ENCODE measurements around the gene ZSCAN2.
"Not testable (repeated sequence)": the region's sequence is repeated elsewhere in the genome, so short reads cannot be mapped to it uniquely, and the experiment has no call there.

The ZSCAN2 gene

GRCh38 chr15:84575493-84575892 lies 25.3 kb upstream of the ZSCAN2 start:
- intact Hi-C loops (cut with DNase I; ENCODE audit: low total_unique reads) = no loop called here
- Histone ChIP-seq H3K4me3 (no peak overlapping the region), H3K4me1 (no peaks in the 10 kb centered on the region), H3K9me3 (no peaks in the 10 kb centered on the region), H3K27ac (no peak overlapping the region), H3K27me3 (no peaks in the 10 kb centered on the region), H3K36me3 (no peaks in the 10 kb centered on the region)
- TF ChIP-seq CTCF (IDR thresholded peaks at IDR 0.05) = no peak
- no peak for DNase-seq

- H3K36me3 ChIP-seq; intact Hi-C loops (cut with DNase I; ENCODE audit: low total_unique reads); H3K4me3 ChIP-seq; DNase-seq; H3K4me1 ChIP-seq; H3K27me3 ChIP-seq; H3K27ac ChIP-seq; H3K9me3 ChIP-seq: not testable (repeated sequence)
Measured at GRCh38 chr15:84577891-84578290, 22.9 kb upstream of the ZSCAN2 start.

GRCh38 chr15:84579261-84579721 lies 21.5 kb upstream of the ZSCAN2 start:
- H3K4me3 ChIP-seq; H3K36me3 ChIP-seq; H3K27me3 ChIP-seq; H3K9me3 ChIP-seq; H3K4me1 ChIP-seq; intact Hi-C loops (cut with DNase I; ENCODE audit: low total_unique reads); H3K27ac ChIP-seq; DNase-seq: not testable (repeated sequence)

GRCh38 chr15:84581676-84582428 lies 19.0 kb upstream of the ZSCAN2 start:
- DNase-seq, H3K27ac ChIP-seq, H3K36me3 ChIP-seq, H3K4me1 ChIP-seq, H3K27me3 ChIP-seq, H3K9me3 ChIP-seq, H3K4me3 ChIP-seq: not testable (repeated sequence)
- intact Hi-C loops (cut with DNase I; ENCODE audit: low total_unique reads) = loop anchor here (10.0 kb wide), 2 partner anchors 233 to 353 kb away; partner anchors contain the start of gene ALPK3

GRCh38 chr15:84582583-84583157 lies 18.1 kb upstream of the ZSCAN2 start:
- Histone ChIP-seq H3K4me3 (no peak overlapping the region), H3K9me3 (no peaks in the 10 kb centered on the region), H3K4me1 (peaks cover 0 to 1% (median under 1%) of the 10 kb centered on the region in 4 donors), H3K27me3 (no peaks in the 10 kb centered on the region), H3K27ac (no peak overlapping the region), H3K36me3 (no peaks in the 10 kb centered on the region)
- intact Hi-C loops (cut with DNase I; ENCODE audit: low total_unique reads) = loop anchor here (10.0 kb wide), 2 partner anchors 232 to 352 kb away; partner anchors contain the start of gene ALPK3
- no peak for DNase-seq
- no peak for TF ChIP-seq CTCF (IDR thresholded peaks at IDR 0.05)

GRCh38 chr15:84583921-84584320 lies 16.9 kb upstream of the ZSCAN2 start:
- H3K9me3 ChIP-seq, H3K4me3 ChIP-seq, H3K4me1 ChIP-seq, H3K27ac ChIP-seq, DNase-seq, H3K36me3 ChIP-seq, H3K27me3 ChIP-seq: not testable (repeated sequence)
- intact Hi-C loops (cut with DNase I; ENCODE audit: low total_unique reads) = loop anchor here (10.0 kb wide), 2 partner anchors 231 to 351 kb away; partner anchors contain the start of gene ALPK3

GRCh38 chr15:84586696-84587095 lies 14.1 kb upstream of the ZSCAN2 start:
- Histone ChIP-seq H3K4me1 (peaks cover 0 to 9% (median 7%) of the 10 kb centered on the region in 4 donors), H3K36me3 (no peaks in the 10 kb centered on the region), H3K27ac (no peak overlapping the region), H3K4me3 (no peak overlapping the region), H3K27me3 (no peaks in the 10 kb centered on the region), H3K9me3 (no peaks in the 10 kb centered on the region)
- intact Hi-C loops (cut with DNase I; ENCODE audit: low total_unique reads) = loop anchor here (10.0 kb wide), 2 partner anchors 228 to 348 kb away; partner anchors contain the start of gene ALPK3
- TF ChIP-seq CTCF (IDR thresholded peaks at IDR 0.05) = no peak
- no peak for DNase-seq

Data from tibial artery (tissue), 4 donors.